WERI-Rb-1 (cell line): ENCODE results near the gene ANKRD13A.

Source experiments
- DNase-seq: peaks from one replicate; pipeline ENCODE4 v3.0.0-alpha.2; 2020
- H3K27ac ChIP-seq: fragments of 250-450 bp; sonication (Bioruptor Pico); 2 replicates; pipeline ENCODE4 v1.5.1; 2020; ENCODE audit warnings: mild to moderate bottlenecking, moderate library complexity
- H3K27me3 ChIP-seq: fragments of 250-450 bp; sonication (Bioruptor Pico); 2 replicates; pipeline ENCODE4 v1.5.1; 2021; ENCODE audit warnings: mild to moderate bottlenecking, low read depth, moderate library complexity; ENCODE audit not compliant: insufficient read depth, severe bottlenecking
- H3K36me3 ChIP-seq: fragments of 250-450 bp; sonication (Bioruptor Pico); 2 replicates; pipeline ENCODE4 v1.5.1; 2020; ENCODE audit warnings: mild to moderate bottlenecking, moderate library complexity
- H3K4me3 ChIP-seq: 2 replicates; pipeline ENCODE4 v1.5.1; 2011; ENCODE audit warnings: low read depth, mild to moderate bottlenecking, control low read depth, low read length
- H3K9me3 ChIP-seq: fragments of 250-450 bp; sonication (Bioruptor Pico); 2 replicates; pipeline ENCODE4 v1.5.1; 2021; ENCODE audit warnings: mild to moderate bottlenecking, moderate library complexity; ENCODE audit not compliant: severe bottlenecking
- CTCF ChIP-seq: IDR thresholded peaks from 2 replicates; pipeline ENCODE4 v1.5.1; 2011; ENCODE audit warnings: low read depth, mild to moderate bottlenecking, control low read depth, inconsistent platforms, low read length

The ANKRD13A gene

GRCh38 chr12:109962398-109962797 lies 36.8 kb upstream of the ANKRD13A start:
- Histone ChIP-seq H3K27ac (no peak overlapping the region; the same call in 1 of the 2 replicates), H3K27me3 (no peaks in the 10 kb centered on the region), H3K36me3 (peaks cover 56% of the 10 kb centered on the region), H3K4me3 (no peak overlapping the region), H3K9me3 (no peaks in the 10 kb centered on the region)
- TF ChIP-seq CTCF = no peak
- peak; percentile 62 for DNase-seq

GRCh38 chr12:109963330-109963729 lies 35.9 kb upstream of the ANKRD13A start:
- Histone ChIP-seq H3K27me3 (no peaks in the 10 kb centered on the region), H3K27ac (no peak overlapping the region), H3K9me3 (no peaks in the 10 kb centered on the region), H3K36me3 (peaks cover 56% of the 10 kb centered on the region), H3K4me3 (no peak overlapping the region)
- no peak for TF ChIP-seq CTCF
- no peak for DNase-seq

GRCh38 chr12:109963743-109964429 lies 35.3 kb upstream of the ANKRD13A start:
- Histone ChIP-seq H3K27me3 (no peaks in the 10 kb centered on the region), H3K27ac (no peak overlapping the region), H3K9me3 (no peaks in the 10 kb centered on the region), H3K4me3 (no peak overlapping the region), H3K36me3 (peaks cover 53% of the 10 kb centered on the region)
- no peak for DNase-seq
- no peak for TF ChIP-seq CTCF

- DNase-seq = no peak
- no peak overlapping the region for H3K4me3 ChIP-seq
- peaks cover 52% of the 10 kb centered on the region for H3K36me3 ChIP-seq
- H3K9me3 ChIP-seq = no peaks in the 10 kb centered on the region
- H3K27me3 ChIP-seq = no peaks in the 10 kb centered on the region
- TF ChIP-seq CTCF = no peak
- H3K27ac ChIP-seq = no peak overlapping the region
These were observed 32.7 kb upstream of the ANKRD13A start for GRCh38 chr12:109966546-109966945.

- peaks cover 45% of the 10 kb centered on the region for H3K36me3 ChIP-seq
- H3K9me3 ChIP-seq = no peaks in the 10 kb centered on the region
- no peak for TF ChIP-seq CTCF
- peak overlapping the region; percentile 66 for H3K27ac ChIP-seq
- H3K27me3 ChIP-seq = no peaks in the 10 kb centered on the region
- peak; percentile 76 for DNase-seq
- no peak overlapping the region for H3K4me3 ChIP-seq
These were observed 31.7 kb upstream of the ANKRD13A start for GRCh38 chr12:109967383-109968031.
